GM23248 (cell line): ENCODE results near the gene EID2.

ENCODE experiments used
- EZH2 ChIP-seq: fragments of 200-600 bp; sonication (generic); IDR thresholded peaks from 2 replicates; pipeline ENCODE4 v1.6.1; 2018; ENCODE audit warnings: antibody characterized with exemption, mild to moderate bottlenecking; ENCODE audit not compliant: insufficient read depth, poor library complexity, severe bottlenecking
- EZH2phosphoT487 ChIP-seq: fragments of 200-600 bp; sonication (generic); IDR thresholded peaks from 2 replicates; pipeline ENCODE4 v1.6.1; 2018; ENCODE audit warnings: antibody characterized with exemption, moderate library complexity, mild to moderate bottlenecking, low read depth; ENCODE audit not compliant: insufficient read depth

GRCh38 chr19:39555883-39556282 is 15.9 kb upstream of the EID2 start:
- TF ChIP-seq EZH2, result no peak
- no peak for TF ChIP-seq EZH2phosphoT487
